HTR-8/SVneo (cell line): ENCODE measurements around the gene JMJD1C.
A peak's percentile ranks its signal among the peaks of the same experiment; 100 is the strongest.
"Not testable (repeated sequence)": the region's sequence is repeated elsewhere in the genome, so short reads cannot be mapped to it uniquely, and the experiment has no call there.

Experiments
- DNase-seq: peaks from one replicate; pipeline ENCODE4 v3.0.0; 2011; ENCODE audit warnings: low spot score, mixed read lengths; ENCODE audit not compliant: insufficient read length
- FAIRE-seq: peaks from 2 replicates; lab custom pipeline; 2011; peaks lifted over from hg19 to GRCh38; lab: Jason Lieb, UNC

JMJD1C gene

GRCh38 chr10:63373176-63373575 is 92.6 kb downstream of the JMJD1C start:
- no peak for DNase-seq
- FAIRE-seq = no peak

- no peak for FAIRE-seq
- no peak for DNase-seq
Measured at GRCh38 chr10:63369711-63370110, 96.1 kb downstream of the JMJD1C start.

- no peak for FAIRE-seq
Measured at GRCh38 chr10:63368365-63368764, 97.4 kb downstream of the JMJD1C start.

GRCh38 chr10:63366933-63367332 is 98.8 kb downstream of the JMJD1C start:
- FAIRE-seq (no peak), DNase-seq (no peak)

More at GRCh38 chr10:63368365-63368764, 97.4 kb downstream of the JMJD1C start:
- no peak for DNase-seq

- no peak for FAIRE-seq
- no peak for DNase-seq
Measured at GRCh38 chr10:63365976-63366765, 99.6 kb downstream of the JMJD1C start.

- DNase-seq = no peak
- no peak for FAIRE-seq
Measured at GRCh38 chr10:63364918-63365317, 100.9 kb downstream of the JMJD1C start.

- FAIRE-seq (no peak), DNase-seq (no peak)
Measured at GRCh38 chr10:63363951-63364350, 101.8 kb downstream of the JMJD1C start.

- FAIRE-seq (no peak), DNase-seq (no peak)
Measured at GRCh38 chr10:63355682-63356081, 110.1 kb downstream of the JMJD1C start.

- DNase-seq = no peak
- FAIRE-seq = no peak
Measured at GRCh38 chr10:63352976-63353375, 112.8 kb downstream of the JMJD1C start.

GRCh38 chr10:63348245-63348850 is 117.4 kb downstream of the JMJD1C start:
- no peak for DNase-seq
- FAIRE-seq = no peak

GRCh38 chr10:63346015-63346441 is 119.7 kb downstream of the JMJD1C start:
- DNase-seq (peak; percentile 5), FAIRE-seq (no peak)

GRCh38 chr10:63344269-63344668 is 121.5 kb downstream of the JMJD1C start:
- no peak for DNase-seq
- no peak for FAIRE-seq

- DNase-seq (no peak), FAIRE-seq (no peak)
Measured at GRCh38 chr10:63343476-63343875, 122.3 kb downstream of the JMJD1C start.

GRCh38 chr10:63339640-63340039 is 126.1 kb downstream of the JMJD1C start:
- FAIRE-seq, DNase-seq: not testable (repeated sequence)

GRCh38 chr10:63337455-63338251 is 128.1 kb downstream of the JMJD1C start:
- FAIRE-seq (no peak), DNase-seq (no peak)

GRCh38 chr10:63331586-63331985 is 134.2 kb downstream of the JMJD1C start:
- FAIRE-seq = no peak
- DNase-seq = no peak

GRCh38 chr10:63324495-63324854 is 141.3 kb downstream of the JMJD1C start:
- no peak for DNase-seq
- FAIRE-seq = no peak

GRCh38 chr10:63323701-63324494 is 141.9 kb downstream of the JMJD1C start:
- DNase-seq = no peak
- FAIRE-seq = no peak

- FAIRE-seq = no peak
- no peak for DNase-seq
Measured at GRCh38 chr10:63320683-63321082, 145.1 kb downstream of the JMJD1C start.

GRCh38 chr10:63319231-63319630 is 146.5 kb downstream of the JMJD1C start:
- DNase-seq (no peak), FAIRE-seq (no peak)
